GM23338 (cell line): ENCODE results near the gene HACL1. TPM values are rescaled to one million over a fixed set of nuclear protein-coding genes. Genes with fewer than 3 reads are reported as not detected.

Experiments used
- ATAC-seq: fragments of 200-7000 bp; cut with Tn5 transposase; 3 replicates; pipeline ENCODE4 v1.9.1; 2020
- DNase-seq: peaks from one replicate; pipeline ENCODE4 v3.0.0-alpha.2; 2015; ENCODE audit warnings: low spot score
- H2AFZ ChIP-seq: fragments of 200-600 bp; sonication (generic); 2 replicates; pipeline ENCODE4 v1.8.0; 2016; ENCODE audit warnings: antibody characterized with exemption, mild to moderate bottlenecking, moderate library complexity
- H3F3A ChIP-seq: fragments of 200-600 bp; sonication (generic); replicated peaks from 2 replicates; pipeline ENCODE4 v1.8.0; 2017; ENCODE audit warnings: antibody characterized with exemption, mixed run types, low read depth
- H3K27ac ChIP-seq: fragments of 200-600 bp; sonication (generic); 2 replicates; pipeline ENCODE4 v1.6.1; 2016; ENCODE audit warnings: low read depth
- H3K27me3 ChIP-seq: fragments of 200-600 bp; sonication (generic); 2 replicates; pipeline ENCODE4 v1.8.0; 2016; ENCODE audit warnings: mild to moderate bottlenecking, mixed run types, moderate library complexity; ENCODE audit not compliant: insufficient read depth
- H3K36me3 ChIP-seq: fragments of 200-600 bp; sonication (generic); 2 replicates; pipeline ENCODE4 v1.8.0; 2016; ENCODE audit warnings: mild to moderate bottlenecking; ENCODE audit not compliant: insufficient read depth
- H3K4me1 ChIP-seq: fragments of 200-600 bp; sonication (generic); 2 replicates; pipeline ENCODE4 v1.8.0; 2016; ENCODE audit warnings: mild to moderate bottlenecking, moderate library complexity; ENCODE audit not compliant: insufficient read depth
- H3K4me2 ChIP-seq: fragments of 200-600 bp; sonication (generic); 2 replicates; pipeline ENCODE4 v1.7.1; 2017; ENCODE audit warnings: mixed run types
- H3K4me3 ChIP-seq: fragments of 200-600 bp; sonication (generic); 2 replicates; pipeline ENCODE4 v1.6.1; 2016; ENCODE audit warnings: mixed run types
- H3K79me2 ChIP-seq: fragments of 200-600 bp; sonication (generic); replicated peaks from 2 replicates; pipeline ENCODE4 v1.8.0; 2017; ENCODE audit warnings: mild to moderate bottlenecking; ENCODE audit not compliant: insufficient read depth
- H3K9me2 ChIP-seq: fragments of 200-600 bp; sonication (generic); 2 replicates; pipeline ENCODE4 v1.8.0; 2017; ENCODE audit not compliant: insufficient read depth
- H4K20me1 ChIP-seq: fragments of 200-600 bp; sonication (generic); replicated peaks from 2 replicates; pipeline ENCODE4 v1.8.0; 2017; ENCODE audit warnings: mild to moderate bottlenecking; ENCODE audit not compliant: insufficient read depth
- H3K27ac Mint-ChIP-seq: 2 replicates; pipeline ENCODE4 v1.8.0; 2020; ENCODE audit warnings: inconsistent platforms, mild to moderate bottlenecking, moderate library complexity, mixed read lengths
- H3K27me3 Mint-ChIP-seq: 3 replicates; pipeline ENCODE4 v1.8.0; 2022; ENCODE audit warnings: low read depth, mild to moderate bottlenecking, moderate library complexity, mixed read lengths, inconsistent platforms; ENCODE audit not compliant: insufficient read depth, poor library complexity
- H3K36me3 Mint-ChIP-seq: 3 replicates; pipeline ENCODE4 v1.8.0; 2021; ENCODE audit warnings: low read depth, mild to moderate bottlenecking, inconsistent platforms, moderate library complexity, mixed read lengths
- H3K4me1 Mint-ChIP-seq: 3 replicates; pipeline ENCODE4 v1.8.0; 2020; ENCODE audit warnings: mild to moderate bottlenecking, inconsistent platforms, mixed read lengths
- H3K4me3 Mint-ChIP-seq: 3 replicates; pipeline ENCODE4 v1.8.0; 2021; ENCODE audit warnings: moderate library complexity, mild to moderate bottlenecking, inconsistent platforms, mixed read lengths
- H3K9me3 Mint-ChIP-seq: 3 replicates; pipeline ENCODE4 v1.8.0; 2020; ENCODE audit warnings: moderate library complexity, mild to moderate bottlenecking, inconsistent platforms, mixed read lengths
- CREB1 ChIP-seq: fragments of 250-450 bp; sonication (Bioruptor Pico); IDR thresholded peaks from 2 replicates; pipeline ENCODE4 v1.5.0; 2020; ENCODE audit warnings: low read depth, mild to moderate bottlenecking, moderate library complexity
- CTCF ChIP-seq, 2 experiments: fragments of 200-600 bp in 1 of 2; sonication (generic) in 1 of 2; conservative IDR thresholded peaks; 2 replicates each; pipeline versions ENCODE4 v1.5.1 to v1.6.1; 2016 to 2017; ENCODE audit warnings: antibody characterized with exemption in 2 of 2, low read depth in 2 of 2, mild to moderate bottlenecking in 2 of 2, moderate library complexity in 1 of 2
- EZH2 ChIP-seq: fragments of 200-600 bp; sonication (generic); IDR thresholded peaks from one replicate; pipeline ENCODE4 v1.8.0; 2017; ENCODE audit warnings: antibody characterized with exemption, mild to moderate bottlenecking, low read depth; ENCODE audit not compliant: unreplicated experiment
- EZH2phosphoT487 ChIP-seq: fragments of 200-600 bp; sonication (generic); IDR thresholded peaks from one replicate; pipeline ENCODE4 v1.8.1; 2018; ENCODE audit warnings: antibody characterized with exemption; ENCODE audit not compliant: unreplicated experiment
- JUNB ChIP-seq: IDR thresholded peaks from one replicate; pipeline ENCODE4 v1.6.1; 2016; ENCODE audit warnings: antibody characterized with exemption; ENCODE audit not compliant: unreplicated experiment
- NANOG ChIP-seq: IDR thresholded peaks from 2 replicates; pipeline ENCODE4 v1.6.1; 2016; ENCODE audit warnings: antibody characterized with exemption, borderline replicate concordance
- POLR2AphosphoS5 ChIP-seq: IDR thresholded peaks from 2 replicates; pipeline ENCODE4 v1.6.1; 2016; ENCODE audit warnings: antibody characterized with exemption, low read depth
- REST ChIP-seq: IDR thresholded peaks from one replicate; pipeline ENCODE4 v1.6.1; 2018; ENCODE audit warnings: antibody characterized with exemption; ENCODE audit not compliant: unreplicated experiment
- STAT1 ChIP-seq: IDR thresholded peaks from one replicate; pipeline ENCODE4 v1.6.1; 2016; ENCODE audit warnings: antibody characterized with exemption; ENCODE audit not compliant: unreplicated experiment
- ZNF114 ChIP-seq: fragments of 250-450 bp; sonication (Bioruptor Pico); IDR thresholded peaks from 2 replicates; pipeline ENCODE4 v1.5.0; 2020; ENCODE audit warnings: mild to moderate bottlenecking, moderate library complexity
- ZNF331 ChIP-seq: fragments of 250-450 bp; sonication (Bioruptor Pico); IDR thresholded peaks from 2 replicates; pipeline ENCODE4 v1.5.0; 2020; ENCODE audit warnings: low read depth, mild to moderate bottlenecking, moderate library complexity
- ZNF462 ChIP-seq: fragments of 250-450 bp; sonication (Bioruptor Pico); IDR thresholded peaks from 2 replicates; pipeline ENCODE4 v1.5.0; 2020; ENCODE audit warnings: mild to moderate bottlenecking, moderate library complexity
- polyA plus RNA-seq: library from polyadenylated mRNA; unstranded; fragments of >200 nt; fragmentation: Nextera tagmentation; extraction: Ambion mirVana; gene quantifications from 2 replicates; pipeline ENCODE4 v1.2.1, GENCODE V29; 2016
- total RNA-seq: library from RNA; depleted of rRNA; stranded (reverse); fragments of >200 nt; shearing (Covaris generic); gene quantifications from 2 replicates; pipeline ENCODE4 v1.2.3, GENCODE V29; 2014
- TF ChIP-seq, protein P1 (sequence below): IDR thresholded peaks from 2 replicates; pipeline ENCODE4 v1.6.1; 2016; ENCODE audit warnings: antibody characterized with exemption

Gene HACL1
- total and polyA plus RNA-seq, 2 experiments from 2014 or later, result 19.6 to 33.5 TPM

GRCh38 chr3:15581471-15582394, 19.6 kb downstream of the HACL1 start:
- no peaks in the 10 kb centered on the region for H3K79me2 ChIP-seq
- H3K4me3 ChIP-seq, result no peak overlapping the region
- ATAC-seq (no peak), DNase-seq (no peak)
- H3K27me3 Mint-ChIP-seq, result peaks cover 3% of the 10 kb centered on the region
- peaks cover 28% of the 10 kb centered on the region for H3K36me3 ChIP-seq
- H3K9me3 Mint-ChIP-seq, result no peaks in the 10 kb centered on the region
- no peak overlapping the region for H2AFZ ChIP-seq
- no peak overlapping the region for H3K4me2 ChIP-seq
- no peak overlapping the region for H3K27ac Mint-ChIP-seq
- TF ChIP-seq ZNF114 (CRISPR knock-in tag), result no peak
- TF ChIP-seq CTCF (conservative IDR thresholded peaks at IDR 0.05; ENCODE audit: low read depth in 2 of 2), result no peak
- TF ChIP-seq REST, result no peak
- TF ChIP-seq ZNF462 (CRISPR knock-in tag), result no peak
- no peak for TF ChIP-seq EZH2phosphoT487
- no peak for TF ChIP-seq EZH2
- no peak for TF ChIP-seq ZNF331 (CRISPR knock-in tag)
- no peak for TF ChIP-seq NANOG
- TF ChIP-seq, protein P1, sequence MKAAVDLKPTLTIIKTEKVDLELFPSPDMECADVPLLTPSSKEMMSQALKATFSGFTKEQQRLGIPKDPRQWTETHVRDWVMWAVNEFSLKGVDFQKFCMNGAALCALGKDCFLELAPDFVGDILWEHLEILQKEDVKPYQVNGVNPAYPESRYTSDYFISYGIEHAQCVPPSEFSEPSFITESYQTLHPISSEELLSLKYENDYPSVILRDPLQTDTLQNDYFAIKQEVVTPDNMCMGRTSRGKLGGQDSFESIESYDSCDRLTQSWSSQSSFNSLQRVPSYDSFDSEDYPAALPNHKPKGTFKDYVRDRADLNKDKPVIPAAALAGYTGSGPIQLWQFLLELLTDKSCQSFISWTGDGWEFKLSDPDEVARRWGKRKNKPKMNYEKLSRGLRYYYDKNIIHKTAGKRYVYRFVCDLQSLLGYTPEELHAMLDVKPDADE, result no peak
- TF ChIP-seq POLR2AphosphoS5, result no peak
- TF ChIP-seq STAT1, result no peak
- TF ChIP-seq CREB1, result no peak
- no peak for TF ChIP-seq JUNB
- H3K27me3 ChIP-seq, result no peaks in the 10 kb centered on the region
- no peak overlapping the region for H3K4me3 Mint-ChIP-seq
- no peaks in the 10 kb centered on the region for H3F3A ChIP-seq
- no peak overlapping the region for H3K27ac ChIP-seq
- H4K20me1 ChIP-seq, result no peaks in the 10 kb centered on the region
- H3K4me1 Mint-ChIP-seq, result no peaks in the 10 kb centered on the region
- no peaks in the 10 kb centered on the region for H3K9me2 ChIP-seq
- peaks cover 39% of the 10 kb centered on the region; the same call in 2 of the 3 replicates for H3K36me3 Mint-ChIP-seq
- H3K4me1 ChIP-seq, result no peaks in the 10 kb centered on the region
